Cardiac ventricle fibroblast (primary cell): ENCODE results near the gene DEK. TPM values are rescaled to one million over a fixed set of nuclear protein-coding genes. Genes with fewer than 3 reads are reported as not detected.

ENCODE experiments used
- total RNA-seq: library from RNA; depleted of rRNA; stranded (reverse); fragments of >200 nt; gene quantifications from 2 replicates; pipeline ENCODE4 v1.2.3, GENCODE V29; 2015

Gene DEK, protein sequence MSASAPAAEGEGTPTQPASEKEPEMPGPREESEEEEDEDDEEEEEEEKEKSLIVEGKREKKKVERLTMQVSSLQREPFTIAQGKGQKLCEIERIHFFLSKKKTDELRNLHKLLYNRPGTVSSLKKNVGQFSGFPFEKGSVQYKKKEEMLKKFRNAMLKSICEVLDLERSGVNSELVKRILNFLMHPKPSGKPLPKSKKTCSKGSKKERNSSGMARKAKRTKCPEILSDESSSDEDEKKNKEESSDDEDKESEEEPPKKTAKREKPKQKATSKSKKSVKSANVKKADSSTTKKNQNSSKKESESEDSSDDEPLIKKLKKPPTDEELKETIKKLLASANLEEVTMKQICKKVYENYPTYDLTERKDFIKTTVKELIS
- total RNA-seq: 31.3 and 53.6 TPM in 2 replicates

DNA sequence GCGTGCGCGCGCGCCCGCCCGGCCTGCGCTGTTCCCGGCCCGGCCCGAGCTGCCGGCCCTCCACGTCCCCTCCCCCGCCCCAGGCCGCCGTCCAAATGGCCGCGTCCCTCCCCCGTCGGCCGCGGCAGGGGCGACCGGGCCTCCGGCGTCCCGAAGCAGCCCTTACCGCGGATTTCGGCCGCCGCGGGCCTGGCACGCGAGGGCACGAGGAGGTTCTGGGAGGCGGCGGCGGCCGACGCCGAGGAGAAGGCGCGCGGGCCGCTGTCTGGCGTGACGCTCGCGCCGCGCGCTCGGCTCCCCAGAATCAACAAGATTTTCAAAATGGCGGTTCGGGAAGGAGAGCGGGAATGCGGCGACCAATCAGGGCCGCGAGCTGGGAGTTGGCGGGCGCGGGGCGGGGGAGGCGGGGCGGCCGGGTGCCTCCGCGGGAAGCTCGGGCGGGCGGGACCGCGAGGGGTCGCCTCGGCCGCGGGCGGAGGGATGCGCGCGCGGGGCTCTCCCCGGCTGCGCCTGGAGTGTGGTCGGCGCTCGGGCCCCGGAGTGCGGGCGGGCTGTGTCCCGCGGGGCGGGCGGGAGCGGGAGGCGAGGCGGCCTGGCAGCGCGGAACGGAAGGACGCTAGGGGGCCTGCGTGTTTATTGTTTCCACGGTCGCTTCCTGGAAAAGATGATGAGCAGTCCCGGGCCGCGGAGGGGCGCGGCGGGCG lies at the start of gene DEK:
DEK (minus strand) TSS at position 312 of the 704 bp plus-strand sequence. CDS start 543 bp downstream, outside the sequence.

Other genes with a start within 250 kb of the DEK start
- gene NHLRC1, start 141.9 kb downstream of the DEK start, total RNA-seq: 1.9 and 4.0 TPM in 2 replicates
- 5.8 and 7.6 TPM in 2 replicates for gene TPMT, start 109.5 kb downstream of the DEK start, total RNA-seq
- 6.1 and 7.0 TPM in 2 replicates for gene KDM1B, start 109.1 kb downstream of the DEK start, total RNA-seq
- gene RNF144B, start 122.8 kb upstream of the DEK start, total RNA-seq: 0.56 and 0.64 TPM in 2 replicates